ENCODE measurements around the gene VRK1. TPM values are rescaled to one million over a fixed set of nuclear protein-coding genes. Genes with fewer than 3 reads are reported as not detected.

VRK1 gene
- total RNA-seq, 1 donor from 2014 or later = 20.0 TPM

DNA sequence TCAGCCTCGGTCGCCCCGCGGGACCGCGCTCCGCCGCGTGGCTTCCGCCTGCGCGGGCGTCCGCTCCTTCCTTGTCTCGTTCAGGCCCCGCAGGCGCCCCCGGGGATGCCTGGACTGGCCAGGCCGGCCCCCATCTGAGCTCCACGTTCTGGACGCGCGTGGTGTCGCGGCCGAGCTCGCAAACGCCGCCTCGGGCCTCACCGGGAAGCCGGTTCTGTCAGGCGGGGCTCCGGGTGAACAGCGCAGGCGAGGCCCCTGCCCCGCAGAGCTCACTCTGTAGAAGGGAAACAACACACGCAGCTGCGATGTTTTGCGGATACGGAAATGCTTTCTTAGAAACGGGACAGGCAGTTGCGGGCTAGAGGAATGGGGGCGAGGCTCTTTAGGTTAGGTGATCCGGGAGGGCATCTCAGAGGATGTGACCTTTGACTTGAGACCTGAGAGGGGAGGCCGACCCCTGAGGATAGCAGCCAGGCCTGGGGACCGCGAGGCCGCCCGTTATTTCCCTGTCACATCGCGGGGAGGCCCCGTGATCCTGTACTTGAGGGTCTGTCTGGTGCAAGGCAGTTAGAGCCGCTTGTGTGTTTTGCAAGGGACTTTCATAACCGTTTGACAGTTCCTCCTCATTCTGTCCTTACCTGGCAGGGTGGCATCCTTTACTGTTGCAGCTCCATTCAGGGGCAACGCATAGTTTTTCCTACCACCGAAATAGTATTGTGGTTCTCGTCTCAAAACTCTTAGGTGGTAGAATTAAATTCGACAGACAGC, 584 bp downstream of the VRK1 start:
- H3K4me3 Mint-ChIP-seq = peak overlapping the region; percentile 83
- TF ChIP-seq, protein P1, sequence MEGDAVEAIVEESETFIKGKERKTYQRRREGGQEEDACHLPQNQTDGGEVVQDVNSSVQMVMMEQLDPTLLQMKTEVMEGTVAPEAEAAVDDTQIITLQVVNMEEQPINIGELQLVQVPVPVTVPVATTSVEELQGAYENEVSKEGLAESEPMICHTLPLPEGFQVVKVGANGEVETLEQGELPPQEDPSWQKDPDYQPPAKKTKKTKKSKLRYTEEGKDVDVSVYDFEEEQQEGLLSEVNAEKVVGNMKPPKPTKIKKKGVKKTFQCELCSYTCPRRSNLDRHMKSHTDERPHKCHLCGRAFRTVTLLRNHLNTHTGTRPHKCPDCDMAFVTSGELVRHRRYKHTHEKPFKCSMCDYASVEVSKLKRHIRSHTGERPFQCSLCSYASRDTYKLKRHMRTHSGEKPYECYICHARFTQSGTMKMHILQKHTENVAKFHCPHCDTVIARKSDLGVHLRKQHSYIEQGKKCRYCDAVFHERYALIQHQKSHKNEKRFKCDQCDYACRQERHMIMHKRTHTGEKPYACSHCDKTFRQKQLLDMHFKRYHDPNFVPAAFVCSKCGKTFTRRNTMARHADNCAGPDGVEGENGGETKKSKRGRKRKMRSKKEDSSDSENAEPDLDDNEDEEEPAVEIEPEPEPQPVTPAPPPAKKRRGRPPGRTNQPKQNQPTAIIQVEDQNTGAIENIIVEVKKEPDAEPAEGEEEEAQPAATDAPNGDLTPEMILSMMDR (IDR thresholded peaks at IDR 0.05; ENCODE audit: unreplicated experiment) = no peak
- peak in 1 of 2 experiments; percentile 53 for DNase-seq (ENCODE audit: low spot score in 2 of 2, unreplicated experiment in 2 of 2)
- no peaks in the 10 kb centered on the region for H3K9me3 Mint-ChIP-seq
- peak overlapping the region; percentile 66 for H3K27ac Mint-ChIP-seq
- H3K4me1 Mint-ChIP-seq = peaks cover 11% of the 10 kb centered on the region
- H3K27me3 Mint-ChIP-seq (ENCODE audit: low read depth) = peaks cover 17% of the 10 kb centered on the region
- no peaks in the 10 kb centered on the region for H3K36me3 Mint-ChIP-seq

DNA sequence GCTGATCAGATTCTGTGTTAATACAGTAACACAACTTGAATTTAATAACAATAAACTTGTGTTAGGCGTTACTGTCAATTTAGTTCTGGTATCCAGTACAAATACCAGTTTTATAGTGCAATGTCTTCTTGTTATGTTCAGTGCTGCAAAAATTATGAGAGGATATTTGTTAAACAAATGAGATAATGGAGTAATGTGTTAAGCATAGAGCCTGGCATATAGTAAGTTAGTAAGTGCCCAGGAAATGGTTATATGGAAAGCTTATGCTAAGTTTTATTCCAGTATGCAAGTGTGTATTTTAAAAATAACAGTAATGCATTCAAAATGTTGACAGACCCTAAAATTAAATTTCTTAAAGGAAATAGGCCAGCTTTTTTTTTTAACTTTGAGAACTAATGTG, 1.8 kb downstream of the VRK1 start:
- no peaks in the 10 kb centered on the region for H3K36me3 Mint-ChIP-seq
- H3K4me3 Mint-ChIP-seq = no peak overlapping the region
- TF ChIP-seq, protein P1 (IDR thresholded peaks at IDR 0.05; ENCODE audit: unreplicated experiment) = no peak
- H3K27me3 Mint-ChIP-seq (ENCODE audit: low read depth) = peaks cover 9% of the 10 kb centered on the region
- H3K27ac Mint-ChIP-seq = no peak overlapping the region
- no peak for DNase-seq (ENCODE audit: low spot score in 2 of 2, unreplicated experiment in 2 of 2)
- peaks cover 11% of the 10 kb centered on the region for H3K4me1 Mint-ChIP-seq
- no peaks in the 10 kb centered on the region for H3K9me3 Mint-ChIP-seq

DNA sequence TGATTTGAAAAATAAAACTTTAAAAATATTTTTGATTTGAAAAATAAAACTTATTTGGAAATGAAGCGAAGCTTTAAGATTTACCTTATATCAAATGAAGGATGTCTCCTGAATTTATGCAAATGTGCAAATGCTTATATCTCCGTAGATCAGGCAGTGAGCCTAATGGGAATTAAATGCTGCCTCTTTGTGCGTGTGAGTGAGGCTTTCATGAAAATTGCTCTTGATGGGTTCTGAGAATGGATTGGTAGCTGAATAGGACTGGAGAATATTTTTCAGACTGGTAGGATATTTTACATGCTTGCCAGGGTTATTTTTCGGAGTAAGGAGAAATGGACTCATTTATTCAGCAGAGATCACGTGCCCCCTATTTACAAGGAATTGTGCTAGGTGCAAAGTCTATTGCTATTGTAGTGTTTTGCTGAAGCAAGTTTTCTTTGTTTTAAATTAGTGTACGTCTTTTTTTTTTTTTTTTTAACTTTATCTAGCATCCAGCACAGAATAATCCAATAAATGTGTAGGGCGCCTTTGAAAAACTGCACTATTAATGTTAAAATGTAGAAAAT, 2.4 kb downstream of the VRK1 start:
- Mint-ChIP-seq H3K4me3 (no peak overlapping the region), H3K9me3 (no peaks in the 10 kb centered on the region), H3K27me3 (ENCODE audit: low read depth) (peaks cover 7% of the 10 kb centered on the region), H3K27ac (no peak overlapping the region), H3K4me1 (peaks cover 11% of the 10 kb centered on the region), H3K36me3 (no peaks in the 10 kb centered on the region)
- TF ChIP-seq, protein P1 (IDR thresholded peaks at IDR 0.05; ENCODE audit: unreplicated experiment) = no peak
- no peak for DNase-seq (ENCODE audit: low spot score in 2 of 2, unreplicated experiment in 2 of 2)

DNA sequence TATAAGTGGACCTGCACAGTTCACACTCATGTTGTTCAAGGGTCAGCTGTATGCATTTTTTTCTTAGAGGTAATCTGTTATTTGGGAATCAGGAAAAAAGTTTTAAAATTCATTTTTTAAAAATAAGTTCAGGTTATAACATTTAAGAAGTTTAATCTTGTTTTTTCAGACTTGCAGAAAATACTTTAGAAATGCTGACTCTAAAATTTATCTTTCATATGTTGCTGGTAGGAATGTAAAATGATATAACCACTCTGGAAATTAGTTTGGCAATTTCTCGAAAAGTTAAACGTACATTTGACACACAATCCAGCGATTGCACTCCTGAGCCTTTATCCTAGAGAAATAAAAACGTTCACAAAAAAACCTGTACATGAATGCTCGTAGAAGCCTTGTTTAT, 4.7 kb downstream of the VRK1 start:
- Mint-ChIP-seq H3K36me3 (no peaks in the 10 kb centered on the region), H3K27ac (no peak overlapping the region), H3K27me3 (ENCODE audit: low read depth) (no peaks in the 10 kb centered on the region), H3K9me3 (no peaks in the 10 kb centered on the region), H3K4me3 (no peak overlapping the region), H3K4me1 (peaks cover 13% of the 10 kb centered on the region)
- no peak for DNase-seq (ENCODE audit: low spot score in 2 of 2, unreplicated experiment in 2 of 2)
- TF ChIP-seq, protein P1 (IDR thresholded peaks at IDR 0.05; ENCODE audit: unreplicated experiment) = no peak

DNA sequence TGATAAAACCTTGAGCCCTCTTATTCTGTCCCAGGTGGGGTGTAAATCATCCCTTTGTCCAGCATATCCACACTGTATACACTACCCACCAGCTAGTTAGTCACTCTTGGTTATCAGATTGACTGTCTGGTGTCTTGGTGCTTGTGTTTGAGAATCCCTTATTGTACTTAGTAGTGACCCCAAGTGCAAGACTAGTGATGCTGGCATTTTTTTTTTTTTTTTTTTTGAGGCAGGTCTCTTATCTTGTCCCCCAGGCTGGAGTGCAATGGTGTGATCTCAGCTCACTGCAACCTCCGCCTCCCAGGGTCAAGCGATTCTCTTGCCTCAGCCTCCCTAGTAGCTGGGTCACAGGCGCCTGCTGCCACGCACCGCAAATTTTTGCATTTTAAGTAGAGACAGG, 5.8 kb downstream of the VRK1 start:
- TF ChIP-seq, protein P1 (IDR thresholded peaks at IDR 0.05; ENCODE audit: unreplicated experiment) = no peak
- no peak overlapping the region for H3K27ac Mint-ChIP-seq
- H3K27me3 Mint-ChIP-seq (ENCODE audit: low read depth) = no peaks in the 10 kb centered on the region
- no peak for DNase-seq (ENCODE audit: low spot score in 2 of 2, unreplicated experiment in 2 of 2)
- H3K9me3 Mint-ChIP-seq = no peaks in the 10 kb centered on the region
- no peak overlapping the region for H3K4me3 Mint-ChIP-seq
- no peaks in the 10 kb centered on the region for H3K36me3 Mint-ChIP-seq
- peaks cover 10% of the 10 kb centered on the region for H3K4me1 Mint-ChIP-seq
